H1 (cell line): ENCODE results near the gene UBE2Q2. TPM values are rescaled to one million over a fixed set of nuclear protein-coding genes. Genes with fewer than 3 reads are reported as not detected.

ENCODE experiments used
- CTCF ChIA-PET: fragments of 300-600 bp; sonication (Branson Sonifier 250); formaldehyde crosslinking; loops from one replicate; lab custom pipeline; 2021; ENCODE audit not compliant: partially characterized antibody; lab: Charles Lee
- POLR2A ChIA-PET: fragments of 300-600 bp; sonication (Branson Sonifier 250); formaldehyde crosslinking; loops from one replicate; lab custom pipeline; 2021; ENCODE audit warnings: inconsistent platforms; ENCODE audit not compliant: partially characterized antibody; lab: Charles Lee
- DNase-seq, 2 experiments: peaks; one replicate each; pipeline versions ENCODE4 v3.0.0 to v3.0.0-alpha.2; 2010 to 2022; ENCODE audit warnings: low spot score in 2 of 2, low read depth in 1 of 2, mixed read lengths in 1 of 2
- FAIRE-seq: peaks from 2 replicates; lab custom pipeline; 2011; peaks lifted over from hg19 to GRCh38; lab: Jason Lieb, UNC
- H2AFZ ChIP-seq: 2 replicates; pipeline ENCODE4 v1.8.1; 2012; ENCODE audit warnings: low read length, inconsistent platforms
- H2AK5ac ChIP-seq: 2 replicates; pipeline ENCODE4 v1.6.1; 2013; ENCODE audit warnings: low read depth, low read length
- H2BK120ac ChIP-seq: replicated peaks from 2 replicates; pipeline ENCODE3; 2013; ENCODE audit warnings: low read depth, low read length, inconsistent platforms
- H2BK12ac ChIP-seq: 2 replicates; pipeline ENCODE4 v1.6.1; 2013; ENCODE audit warnings: low read depth, low read length
- H2BK15ac ChIP-seq: 2 replicates; pipeline ENCODE4 v1.6.1; 2013; ENCODE audit warnings: low read length
- H2BK20ac ChIP-seq: 2 replicates; pipeline ENCODE4 v1.6.1; 2013; ENCODE audit warnings: low read length
- H2BK5ac ChIP-seq: 2 replicates; pipeline ENCODE4 v1.6.1; 2013; ENCODE audit warnings: low read depth, low read length
- H3K14ac ChIP-seq: 2 replicates; pipeline ENCODE4 v1.6.1; 2013; ENCODE audit warnings: inconsistent platforms; ENCODE audit not compliant: insufficient read length
- H3K18ac ChIP-seq: 2 replicates; pipeline ENCODE4 v1.6.1; 2013; ENCODE audit warnings: low read length; ENCODE audit errors: extremely low read depth
- H3K23ac ChIP-seq: 2 replicates; pipeline ENCODE4 v1.6.1; 2013; ENCODE audit warnings: inconsistent platforms; ENCODE audit not compliant: insufficient read length
- H3K23me2 ChIP-seq: 2 replicates; pipeline ENCODE4 v1.6.1; 2013; ENCODE audit warnings: low read depth, low read length
- H3K27ac ChIP-seq: 2 replicates; pipeline ENCODE4 v1.6.1; 2011; ENCODE audit warnings: low read depth, low read length, inconsistent platforms
- H3K27me3 ChIP-seq, 4 experiments: replicated peaks in 1 of 4; 1 replicate in 1 of 4; 2 replicates in 3 of 4; pipeline versions ENCODE4 v1.6.1 to v1.8.1; 2011 to 2013; ENCODE audit warnings: low read length in 3 of 4, mild to moderate bottlenecking in 3 of 4, inconsistent platforms in 2 of 4, mixed read lengths in 2 of 4, moderate library complexity in 1 of 4; ENCODE audit not compliant: control insufficient read depth in 3 of 4, insufficient read depth in 3 of 4; ENCODE audit errors: extremely low read depth in 1 of 4
- H3K36me3 ChIP-seq, 4 experiments: 2 replicates each; pipeline versions ENCODE4 v1.6.1 to v1.8.1; 2011 to 2013; ENCODE audit warnings: mild to moderate bottlenecking in 4 of 4, low read length in 3 of 4, moderate library complexity in 2 of 4, control low read depth in 1 of 4, inconsistent platforms in 1 of 4; ENCODE audit not compliant: insufficient read depth in 4 of 4, control insufficient read depth in 2 of 4
- H3K4ac ChIP-seq: replicated peaks from 2 replicates; pipeline ENCODE3; 2013; ENCODE audit warnings: low read length, low read depth, mixed read lengths, inconsistent platforms; ENCODE audit not compliant: insufficient read length
- H3K4me1 ChIP-seq, 4 experiments: replicated peaks in 1 of 4; 1 replicate in 1 of 4; 2 replicates in 3 of 4; pipeline versions ENCODE4 v1.6.1 to v1.8.1; 2011 to 2013; ENCODE audit warnings: low read length in 3 of 4, inconsistent platforms in 2 of 4, mixed read lengths in 1 of 4; ENCODE audit not compliant: insufficient read depth in 4 of 4, control insufficient read depth in 3 of 4
- H3K4me2 ChIP-seq, 2 experiments: 2 replicates each; pipeline versions ENCODE4 v1.6.1 to v1.8.1; 2011 to 2013; ENCODE audit warnings: low read depth in 2 of 2, low read length in 2 of 2, control low read depth in 1 of 2, inconsistent platforms in 1 of 2, mild to moderate bottlenecking in 1 of 2; ENCODE audit not compliant: insufficient read depth in 1 of 2
- H3K4me3 ChIP-seq, 4 experiments: fragments of 200-600, 300-600 bp in 1 of 4; sonication (generic), shearing (Covaris generic), sonication (Bioruptor Twin) in 1 of 4; 2 replicates each; pipeline versions ENCODE4 v1.5.1 to v1.8.1; 2011 to 2016; ENCODE audit warnings: low read length in 4 of 4, low read depth in 3 of 4, control low read depth in 2 of 4, inconsistent platforms in 2 of 4, mild to moderate bottlenecking in 2 of 4, mixed read lengths in 1 of 4, moderate library complexity in 1 of 4; ENCODE audit not compliant: insufficient read depth in 2 of 4; ENCODE audit errors: extremely low read depth in 1 of 4
- H3K56ac ChIP-seq: replicated peaks from 2 replicates; pipeline ENCODE3; 2013; ENCODE audit warnings: low read depth, mild to moderate bottlenecking, mixed read lengths, low read length, inconsistent platforms; ENCODE audit not compliant: insufficient read length
- H3K79me1 ChIP-seq: 2 replicates; pipeline ENCODE4 v1.6.1; 2013; ENCODE audit warnings: low read depth, low read length, control low read depth
- H3K79me2 ChIP-seq, 2 experiments: 2 replicates each; pipeline versions ENCODE4 v1.6.1 to v1.8.1; 2012 to 2013; ENCODE audit warnings: low read length in 2 of 2, mild to moderate bottlenecking in 2 of 2, inconsistent platforms in 1 of 2; ENCODE audit not compliant: insufficient read depth in 2 of 2, control insufficient read depth in 1 of 2
- H3K9ac ChIP-seq, 4 experiments: replicated peaks in 1 of 4; 1 replicate in 1 of 4; 2 replicates in 3 of 4; pipeline versions ENCODE4 v1.6.1 to v1.8.1; 2011 to 2013; ENCODE audit warnings: low read depth in 3 of 4, low read length in 3 of 4, control low read depth in 2 of 4, mild to moderate bottlenecking in 2 of 4, moderate library complexity in 2 of 4, inconsistent platforms in 1 of 4; ENCODE audit errors: extremely low read depth in 1 of 4
- H3K9me3 ChIP-seq, 2 experiments: 2 replicates each; pipeline versions ENCODE4 v1.6.1 to v1.8.1; 2012 to 2013; ENCODE audit warnings: mild to moderate bottlenecking in 2 of 2, moderate library complexity in 2 of 2, control low read depth in 1 of 2, inconsistent platforms in 1 of 2, low read depth in 1 of 2, low read length in 1 of 2, mixed read lengths in 1 of 2; ENCODE audit not compliant: insufficient read depth in 2 of 2
- H4K20me1 ChIP-seq, 2 experiments: replicated peaks in 1 of 2; 2 replicates each; pipeline versions ENCODE3 to v1.8.1; 2011 to 2013; ENCODE audit warnings: inconsistent platforms in 2 of 2, low read length in 2 of 2, mild to moderate bottlenecking in 1 of 2; ENCODE audit not compliant: insufficient read depth in 2 of 2, control insufficient read depth in 1 of 2
- H4K5ac ChIP-seq: 2 replicates; pipeline ENCODE4 v1.6.1; 2013; ENCODE audit warnings: low read length, low read depth, mixed read lengths, inconsistent platforms; ENCODE audit not compliant: insufficient read length
- H4K8ac ChIP-seq: 2 replicates; pipeline ENCODE4 v1.8.0; 2013; ENCODE audit warnings: mild to moderate bottlenecking, moderate library complexity, low read length, inconsistent platforms; ENCODE audit not compliant: insufficient read depth; ENCODE audit errors: extremely low read depth
- H4K91ac ChIP-seq: replicated peaks from 2 replicates; pipeline ENCODE3; 2013; ENCODE audit warnings: low read length, mixed read lengths, inconsistent platforms; ENCODE audit not compliant: insufficient read length
- CEBPB ChIP-seq: IDR thresholded peaks from 2 replicates; pipeline ENCODE4 v1.6.1; 2012; ENCODE audit warnings: low read depth, low read length
- MAX ChIP-seq: IDR thresholded peaks from 2 replicates; pipeline ENCODE4 v1.6.1; 2012; ENCODE audit warnings: inconsistent platforms
- RFX5 ChIP-seq: IDR thresholded peaks from 2 replicates; pipeline ENCODE4 v1.6.1; 2011; ENCODE audit warnings: low read depth, low read length, improper control_type of control experiment, borderline replicate concordance
- WGBS, 2 experiments: shearing (Covaris generic) in 1 of 2; methylation state at CpG; one replicate each; pipeline versions ENCODE4 v1.1.6 to v1.1.7; 2013 to 2015; ENCODE audit warnings: low lambda C conversion rate in 2 of 2, mixed read lengths in 2 of 2, inconsistent platforms in 1 of 2, low coverage in 1 of 2, missing lambda C conversion rate in 1 of 2; ENCODE audit not compliant: insufficient replicate concordance in 2 of 2, insufficient coverage in 1 of 2, insufficient read length in 1 of 2; ENCODE audit errors: extremely low coverage in 1 of 2, missing lambda C conversion rate in 1 of 2; 5-methylcytosine and 5-hydroxymethylcytosine counted together
- polyA plus RNA-seq, 7 experiments: library from polyadenylated mRNA; depleted of rRNA in 3 of 7; stranded (reverse) in 5 of 7; unstranded in 2 of 7; fragments of >200 nt in 5 of 7; fragments of 200-250 nt in 2 of 7; gene quantifications; 1 replicate in 5 of 7; 2 replicates in 1 of 7; 4 replicates in 1 of 7; pipeline versions ENCODE4 v1.2.1 to v1.2.3, GENCODE V29; 2011 to 2013; ENCODE audit warnings: missing spikeins in 2 of 7, mixed read lengths in 2 of 7
- total RNA-seq: library from RNA; stranded (reverse); fragmentation: NEBNext Ultra II Directional; extraction: Animal tissue kit (Norgen Biotek cat#: 25700); gene quantifications from 2 replicates; pipeline ENCODE4 v1.2.1, GENCODE V29; 2021

The UBE2Q2 gene
- total and polyA plus RNA-seq, 2 of the 8 experiments (the other 6 are each of a cell fraction or from before 2014, with no cell fraction given), result 10.1 to 22.7 TPM

GRCh38 chr15:75822685-75823278 is 20.5 kb upstream of the UBE2Q2 start:
- no peak overlapping the region for H3K18ac ChIP-seq
- no peaks in the 10 kb centered on the region for H3K9me3 ChIP-seq
- H2AFZ ChIP-seq, result no peak overlapping the region
- H2BK20ac ChIP-seq, result 0 out of 2 replicates have a peak overlapping the region, but pooled peaks have one; percentile 69
- H3K27ac ChIP-seq, result no peak overlapping the region
- no peaks in the 10 kb centered on the region for H3K79me1 ChIP-seq
- no peak overlapping the region for H2AK5ac ChIP-seq
- CTCF ChIA-PET, result interaction anchor here (0.6 to 3.9 kb wide), 10 partner anchors 9 to 107 kb away, joined by 3 to 29 read pairs (median 4); no protein-coding TSS in a partner anchor
- no peaks in the 10 kb centered on the region for H3K79me2 ChIP-seq
- DNase-seq (no peak), FAIRE-seq (no peak)
- no peak overlapping the region; a peak in 1 of 4 replicates for H3K4me2 ChIP-seq
- TF ChIP-seq MAX, result no peak
- no peak for TF ChIP-seq RFX5
- no peak for TF ChIP-seq CEBPB
- H3K23ac ChIP-seq, result no peak overlapping the region
- H2BK120ac ChIP-seq, result no peak overlapping the region
- no peak overlapping the region for H3K56ac ChIP-seq
- POLR2A ChIA-PET, result interaction anchor here (0.7 to 3.1 kb wide), 4 partner anchors 12 to 82 kb away, joined by 3 to 20 read pairs (median 4); partner anchors contain the start of genes FBXO22 and UBE2Q2
- H3K23me2 ChIP-seq, result no peaks in the 10 kb centered on the region
- no peak overlapping the region for H3K9ac ChIP-seq
- no peak overlapping the region for H2BK5ac ChIP-seq
- H3K27me3 ChIP-seq, result no peaks in the 10 kb centered on the region
- peak overlapping the region; percentile 89 for H2BK15ac ChIP-seq
- H3K4me3 ChIP-seq, result no peak overlapping the region
- no peak overlapping the region for H3K14ac ChIP-seq
- H4K5ac ChIP-seq, result no peak overlapping the region
- peaks cover 5 to 14% (median 7%) of the 10 kb centered on the region in 4 experiments for H3K4me1 ChIP-seq
- WGBS, 2 experiments, result 78% methylated on average over 5 of the region's 5 CpGs; no CpG with 5 or more reads in 1 of the 2 experiments
- no peak overlapping the region for H4K8ac ChIP-seq
- H4K20me1 ChIP-seq, result no peaks in the 10 kb centered on the region
- no peak overlapping the region for H4K91ac ChIP-seq
- no peaks in the 10 kb centered on the region for H3K36me3 ChIP-seq
- no peak overlapping the region; the same call in 1 of the 2 replicates for H2BK12ac ChIP-seq
- H3K4ac ChIP-seq, result no peak overlapping the region
